NCI-H2081 treated with DMSO at 0.1 percent for 48 hours (cell line): ENCODE measurements around the gene AADAC.
"Not testable (repeated sequence)": the region's sequence is repeated elsewhere in the genome, so short reads cannot be mapped to it uniquely, and the experiment has no call there.

Source experiments
- DNase-seq: peaks from one replicate; lab custom pipeline; 2025; lab: John Stamatoyannopoulos, UW

AADAC gene

DNA sequence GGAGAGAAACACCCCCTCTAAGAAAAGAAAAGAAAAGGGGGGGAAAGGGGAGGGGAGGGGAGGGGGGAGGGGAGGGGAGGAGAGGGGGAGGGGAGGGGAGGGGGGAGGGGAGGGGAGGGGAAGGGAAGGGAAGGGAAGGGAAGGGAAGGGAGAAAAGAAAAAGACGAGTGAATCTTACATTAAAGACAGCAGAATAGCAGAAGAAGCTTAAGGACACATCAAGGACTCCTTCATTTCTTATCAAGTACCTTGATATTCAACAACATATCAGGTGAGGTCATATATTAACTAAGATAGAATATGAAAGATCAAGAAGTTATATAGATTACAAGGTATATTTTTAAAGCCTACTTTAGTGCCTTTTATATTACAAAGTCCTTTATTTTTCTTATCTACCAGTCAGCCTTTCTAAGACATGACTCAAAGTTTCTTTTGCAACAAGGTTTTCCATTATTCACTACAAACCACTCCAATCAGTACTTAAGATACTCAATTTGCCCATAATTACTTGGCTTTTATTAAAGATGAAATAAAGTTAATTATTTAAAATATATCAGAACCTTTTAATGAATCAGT lies 17.7 kb upstream of the AADAC start:
- no peak for DNase-seq

DNA sequence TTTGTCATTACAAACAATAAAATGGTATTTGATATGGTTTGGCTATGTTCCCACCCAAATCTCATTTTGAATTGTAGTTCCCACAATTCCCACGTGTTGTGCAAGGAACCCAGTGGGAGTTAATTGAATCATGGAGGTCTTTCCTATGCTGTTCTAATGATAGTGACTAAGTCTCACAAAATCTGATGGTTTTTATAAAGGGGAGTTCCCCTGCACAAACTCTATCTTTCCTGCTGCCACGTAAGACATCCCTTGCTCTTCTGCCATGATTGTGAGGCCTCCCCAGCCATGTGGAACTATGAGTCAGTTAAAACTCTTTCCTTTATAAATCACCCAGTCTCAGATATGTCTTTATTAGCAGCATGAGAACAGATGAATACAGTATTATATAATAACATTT lies 15.4 kb upstream of the AADAC start:
- no peak for DNase-seq

DNA sequence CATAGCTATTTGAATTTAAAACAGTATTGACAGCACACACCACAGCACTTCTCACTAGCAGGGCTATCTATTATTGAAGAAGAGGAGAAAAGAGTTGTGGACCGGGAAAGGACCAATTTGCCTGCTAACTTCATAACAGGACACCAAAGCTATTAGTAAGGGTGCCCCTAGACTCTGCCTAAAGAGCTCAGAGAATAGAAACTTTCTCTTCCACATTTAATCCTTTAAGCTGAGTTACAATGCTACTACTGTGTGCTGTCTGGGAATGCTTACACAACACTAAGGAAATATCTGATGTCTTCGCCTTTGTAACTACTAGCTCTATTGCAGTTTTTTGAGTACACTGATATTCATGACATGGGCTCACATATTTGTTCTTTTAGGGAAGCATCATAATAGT lies 13.5 kb upstream of the AADAC start:
- no peak for DNase-seq

DNA sequence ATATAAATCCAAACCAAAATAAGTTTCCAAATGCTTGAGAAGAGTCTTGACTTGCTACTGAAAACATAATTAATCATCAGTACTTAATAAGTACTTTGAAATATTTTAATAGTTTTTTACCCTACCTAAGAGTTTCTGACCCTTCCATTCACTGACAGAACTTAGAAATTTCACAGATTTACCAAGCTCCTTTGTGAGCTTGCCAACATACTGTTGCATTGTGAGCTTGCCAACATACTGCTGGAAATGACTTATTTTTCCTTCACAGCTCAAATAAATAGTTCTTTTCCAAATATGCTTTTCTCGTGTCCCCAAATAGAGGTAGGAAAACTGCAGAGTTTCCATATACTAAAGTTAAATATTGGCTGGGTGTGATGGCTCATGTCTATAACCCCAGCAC lies 9.6 kb upstream of the AADAC start:
- no peak for DNase-seq

DNA sequence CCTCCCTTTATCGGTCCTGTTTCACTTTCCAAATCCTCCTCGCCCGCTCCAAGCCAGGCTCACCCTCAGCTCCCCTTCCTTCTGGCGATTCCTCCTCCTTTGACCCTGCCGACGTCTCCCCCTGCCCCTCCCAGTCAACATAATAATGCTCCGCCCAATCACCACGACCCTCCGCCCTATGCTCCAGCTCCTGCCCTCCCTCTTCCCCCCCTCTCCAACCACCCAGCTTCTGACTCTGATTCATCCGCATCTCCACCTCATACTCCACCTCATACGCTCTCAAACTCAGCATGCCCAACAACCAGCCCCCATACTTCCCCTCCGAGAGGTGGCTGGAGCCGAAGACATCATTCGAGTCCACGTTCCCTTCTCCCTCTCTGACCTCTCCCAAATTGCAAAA lies 7.1 kb upstream of the AADAC start:
- no peak for DNase-seq

DNA sequence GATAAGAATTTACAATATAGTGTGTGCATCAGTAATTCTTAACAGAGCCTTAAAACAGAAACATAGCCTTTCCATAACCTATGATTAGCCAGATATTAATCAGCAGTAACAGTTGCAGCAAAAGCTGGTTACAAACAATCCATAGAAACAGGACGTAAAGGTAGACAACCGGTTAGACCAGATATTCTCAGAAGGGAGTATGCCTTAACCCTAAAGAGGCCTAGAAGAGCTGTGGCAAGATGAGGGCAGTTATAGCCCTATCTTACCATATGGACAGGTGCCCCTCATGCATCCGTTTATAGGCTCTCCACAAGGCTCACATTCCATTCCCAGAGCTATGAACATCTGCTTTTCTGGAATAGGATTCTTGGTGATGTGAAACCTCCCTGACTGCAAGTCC lies 5.0 kb upstream of the AADAC start:
- not testable (repeated sequence) for DNase-seq

DNA sequence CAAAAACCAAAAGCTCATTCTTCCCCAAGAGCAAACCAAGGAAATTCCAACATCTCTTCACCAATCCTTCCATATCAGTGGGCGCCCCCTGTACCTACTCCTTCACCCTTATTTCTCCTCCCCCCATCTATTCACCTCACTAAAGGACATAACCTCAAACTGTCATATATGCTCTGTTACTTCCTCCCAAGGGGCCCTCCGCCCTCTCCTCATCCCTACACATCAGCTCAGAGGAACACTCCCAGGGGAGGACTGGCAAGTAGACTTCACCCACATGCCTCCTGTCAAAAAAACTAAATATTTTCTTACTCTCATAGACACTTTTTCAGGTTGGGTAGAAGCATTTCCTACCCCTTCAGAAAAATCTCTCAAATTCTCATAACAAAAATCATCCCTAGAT lies 2.4 kb upstream of the AADAC start:
- no peak for DNase-seq

DNA sequence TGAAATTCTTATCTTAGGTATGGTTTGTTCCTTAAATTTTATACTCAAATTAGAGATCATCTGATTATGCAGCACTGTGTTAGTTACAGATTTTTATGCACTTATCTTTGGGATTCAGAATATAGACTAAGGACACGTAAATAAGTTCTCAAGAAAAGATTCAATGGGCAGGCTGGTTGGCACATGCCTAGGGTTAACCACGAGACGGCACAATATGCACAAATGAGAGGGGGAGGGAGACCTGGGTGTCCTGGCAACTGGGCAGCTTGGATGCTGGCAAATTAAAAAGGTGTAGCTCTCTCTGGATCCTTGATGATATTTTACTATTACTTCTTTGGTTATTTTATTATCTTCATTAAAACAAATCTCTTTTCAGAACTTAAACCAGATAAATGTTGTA lies 672 bp downstream of the AADAC start:
- DNase-seq, result no peak

DNA sequence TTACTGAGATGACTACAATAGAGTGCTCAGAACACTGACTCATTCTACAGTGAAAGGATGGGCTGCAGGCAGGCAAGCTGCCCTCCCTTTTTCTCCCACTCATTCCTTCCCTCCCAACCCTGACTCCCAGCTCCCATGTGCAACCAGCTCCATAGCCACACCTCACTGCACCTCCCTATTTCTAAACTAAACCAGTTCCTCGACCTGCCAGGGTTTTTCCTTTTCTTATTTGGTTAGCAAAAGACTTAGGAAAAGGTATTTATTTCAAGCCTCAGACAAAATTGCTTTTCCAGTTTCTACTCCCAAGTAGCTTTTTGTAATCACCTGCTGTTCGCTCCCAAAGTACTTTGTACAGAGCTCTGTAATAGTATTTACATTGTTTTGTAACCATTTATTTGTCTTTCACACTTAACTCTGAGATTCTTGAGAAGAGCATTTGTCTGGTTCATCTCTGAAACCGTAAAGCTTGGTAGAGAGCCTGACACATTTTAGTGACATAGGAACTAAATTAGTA lies 2.2 kb downstream of the AADAC start:
- DNase-seq, result no peak

DNA sequence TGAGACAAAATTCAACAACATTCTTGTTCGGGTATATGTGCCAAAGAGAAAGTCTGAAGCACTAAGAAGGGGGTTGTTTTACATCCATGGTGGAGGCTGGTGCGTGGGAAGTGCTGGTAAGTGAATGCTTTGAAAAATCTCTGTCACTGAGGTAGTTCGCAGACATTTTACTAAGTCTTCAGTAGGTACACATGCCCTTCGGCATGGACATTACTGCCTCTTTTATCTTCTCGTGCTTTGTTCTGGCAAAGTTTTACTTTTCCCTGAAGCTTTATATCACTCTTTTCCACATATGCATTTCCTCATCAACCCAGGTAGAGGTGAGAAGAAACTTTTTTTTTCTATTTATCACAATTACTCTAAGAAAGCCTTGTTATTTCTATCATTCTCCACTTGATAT lies 3.6 kb downstream of the AADAC start:
- no peak for DNase-seq

DNA sequence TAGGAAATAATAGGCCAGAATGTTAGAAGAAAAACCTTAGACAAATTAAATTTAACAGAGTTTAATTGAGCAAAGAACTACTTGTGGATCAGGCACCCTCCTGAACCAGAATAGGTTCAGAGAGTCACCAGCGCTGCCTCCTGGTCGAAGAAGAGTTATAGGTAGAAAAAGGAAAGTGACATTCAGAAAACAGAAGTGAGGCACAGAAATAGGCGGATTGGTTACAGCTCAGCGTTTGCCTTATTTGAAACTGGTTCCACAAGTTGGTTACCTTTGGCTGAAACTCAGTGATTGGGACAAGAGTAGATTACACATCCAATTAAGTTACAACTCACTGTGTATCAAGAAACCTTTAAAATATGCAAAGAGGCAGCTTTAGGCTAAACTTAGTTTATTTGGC lies 4.4 kb downstream of the AADAC start:
- no peak for DNase-seq

DNA sequence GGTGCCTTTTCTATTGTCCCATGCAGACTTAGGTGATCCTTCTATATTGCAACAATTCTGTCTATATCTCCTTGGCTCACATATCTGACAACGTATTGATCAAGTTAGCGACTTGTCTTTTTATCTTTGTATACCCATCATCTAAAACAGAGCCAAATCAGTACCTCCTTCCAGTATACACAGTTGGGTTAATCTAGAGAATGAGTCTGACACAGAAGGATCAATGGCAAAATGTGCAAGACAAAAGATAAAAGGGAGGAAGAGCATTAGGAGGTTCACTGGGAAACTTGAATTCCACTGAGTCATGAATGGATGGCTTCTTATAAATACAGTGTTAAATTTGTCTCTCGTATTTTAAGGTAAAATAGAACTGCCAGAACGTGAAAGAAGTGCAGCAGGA lies 6.0 kb downstream of the AADAC start:
- no peak for DNase-seq

DNA sequence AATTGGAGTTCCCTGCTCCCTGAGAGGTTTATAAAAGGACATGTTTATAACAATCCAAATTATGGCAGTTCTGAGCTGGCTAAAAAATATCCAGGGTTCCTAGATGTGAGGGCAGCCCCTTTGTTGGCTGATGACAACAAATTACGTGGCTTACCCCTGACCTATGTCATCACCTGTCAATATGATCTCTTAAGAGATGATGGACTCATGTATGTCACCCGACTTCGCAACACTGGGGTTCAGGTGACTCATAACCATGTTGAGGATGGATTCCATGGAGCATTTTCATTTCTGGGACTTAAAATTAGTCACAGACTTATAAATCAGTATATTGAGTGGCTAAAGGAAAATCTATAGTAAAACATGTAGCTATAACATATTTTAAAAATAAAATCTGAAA lies 13.9 kb downstream of the AADAC start:
- DNase-seq, result no peak

DNA sequence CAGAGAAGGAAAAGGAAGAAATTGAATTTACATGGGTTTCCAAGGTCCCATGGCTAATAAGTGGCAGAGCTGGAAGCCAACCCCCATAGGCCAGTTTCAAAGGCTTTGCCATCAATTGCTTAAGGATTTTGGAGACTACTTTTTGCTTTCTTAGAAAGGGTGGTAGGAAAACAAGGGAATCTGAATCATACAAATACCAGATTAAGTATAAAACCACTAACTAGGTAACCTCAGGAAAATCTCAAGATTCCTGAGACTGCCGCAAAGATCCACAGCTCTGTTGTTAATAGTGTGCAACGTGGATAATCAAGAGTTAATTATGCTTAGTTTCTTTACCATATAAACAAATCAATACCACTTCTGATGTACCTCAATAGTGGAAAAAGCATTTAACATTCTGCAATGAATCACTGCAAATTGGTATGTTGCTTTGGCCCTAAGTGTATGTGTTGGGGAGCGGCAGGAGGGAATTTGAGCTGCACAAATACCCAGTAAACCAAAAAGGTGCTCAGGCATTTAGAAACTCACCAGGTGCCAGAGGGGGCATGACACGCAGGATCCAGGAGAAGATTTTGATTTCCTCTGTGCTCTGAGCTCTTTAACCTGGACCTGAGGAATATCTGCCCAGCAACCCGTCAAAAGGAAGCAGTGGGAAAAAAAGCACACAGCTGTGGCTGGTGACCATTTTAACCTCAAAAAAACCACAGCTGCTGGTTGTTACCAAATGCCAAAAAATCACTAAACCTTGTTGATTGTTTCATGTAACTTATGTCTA lies 22.0 kb downstream of the AADAC start:
- DNase-seq, result no peak

DNA sequence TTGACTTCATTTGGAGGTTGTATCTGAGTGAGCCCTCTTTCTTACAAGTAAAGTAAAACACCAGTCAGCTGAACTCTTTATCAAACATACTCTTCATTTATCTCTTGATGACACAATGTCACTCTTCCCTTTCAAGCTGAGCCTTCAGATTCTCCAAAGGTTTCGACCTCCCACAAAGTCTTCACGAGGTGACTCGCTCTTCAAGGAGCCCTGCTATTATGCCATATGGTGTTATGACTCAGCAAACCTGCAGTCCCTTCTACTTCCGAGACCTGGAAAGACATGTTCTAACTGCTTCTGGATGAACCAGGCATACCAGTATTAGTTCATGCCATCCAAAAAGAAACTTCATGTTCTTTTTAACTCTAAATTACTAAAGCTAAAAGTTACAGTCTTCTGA lies 23.1 kb downstream of the AADAC start:
- no peak for DNase-seq

DNA sequence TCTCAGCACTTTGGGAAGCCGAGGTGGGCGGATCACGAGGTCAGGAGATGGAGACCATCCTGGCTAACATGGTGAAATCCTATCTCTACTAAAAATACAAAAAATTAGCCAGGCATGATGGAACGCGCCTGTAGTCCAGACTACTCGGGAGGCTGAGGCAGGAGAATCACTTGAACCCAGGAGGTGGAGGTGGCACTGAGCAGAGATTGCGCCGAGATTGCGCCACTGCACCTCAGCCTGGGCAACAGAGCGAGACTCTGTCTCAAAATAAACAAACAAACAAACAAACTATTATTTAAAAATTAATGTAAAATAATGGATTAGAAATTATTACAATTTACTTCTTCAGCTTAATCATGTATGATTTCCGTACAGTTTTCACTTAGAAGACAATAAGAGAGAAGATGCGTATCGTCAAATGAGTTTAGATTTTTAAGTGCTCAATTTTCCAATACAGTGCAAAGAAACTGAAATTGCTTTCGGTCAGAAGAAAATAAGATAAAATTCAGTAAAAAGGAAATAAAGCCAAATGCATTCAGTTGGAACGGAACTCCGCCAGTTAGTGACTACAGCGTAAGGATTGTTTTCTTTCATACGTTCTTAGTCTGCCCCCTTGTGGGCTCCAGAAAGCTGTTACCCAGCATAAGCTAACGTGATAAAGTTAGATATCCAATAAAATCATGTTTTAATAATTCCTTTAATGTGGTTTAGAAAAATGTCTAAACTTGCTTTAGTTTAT lies 24.8 kb downstream of the AADAC start:
- peak; percentile 34 for DNase-seq

DNA sequence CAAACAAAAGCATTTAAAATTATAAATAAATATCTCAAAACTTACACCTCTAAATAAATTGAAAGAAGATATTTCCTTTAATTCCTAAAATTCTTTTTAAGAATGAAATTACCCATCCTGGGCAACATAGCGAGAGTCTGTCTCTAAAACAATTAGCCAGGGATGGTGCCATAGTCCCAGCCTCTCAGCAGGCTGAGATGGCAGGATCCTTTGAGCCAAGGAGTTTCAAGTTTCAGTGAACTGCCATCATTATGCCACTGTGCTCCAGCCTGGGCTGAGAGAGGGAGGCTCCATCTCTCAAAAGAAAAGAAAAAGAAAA lies 25.4 kb downstream of the AADAC start:
- DNase-seq, result no peak

DNA sequence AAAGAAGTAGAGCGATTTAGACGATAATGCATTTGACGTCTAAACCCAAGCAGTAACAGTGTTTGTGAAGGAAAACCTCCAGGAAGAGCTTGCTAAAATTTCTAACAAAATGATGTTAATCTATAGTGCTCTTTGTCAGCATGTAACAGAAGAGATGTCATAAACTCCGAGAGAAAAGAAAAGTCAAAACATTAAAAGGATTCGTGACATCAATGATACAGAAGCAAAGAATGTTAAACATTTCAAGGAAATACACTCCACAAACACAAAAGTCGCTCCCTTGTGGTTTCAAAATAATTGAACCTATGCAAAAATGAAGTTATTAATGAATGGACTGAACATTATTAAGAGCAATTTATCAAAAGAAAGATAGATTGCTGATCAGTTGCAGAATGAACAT lies 27.9 kb downstream of the AADAC start:
- no peak for DNase-seq

DNA sequence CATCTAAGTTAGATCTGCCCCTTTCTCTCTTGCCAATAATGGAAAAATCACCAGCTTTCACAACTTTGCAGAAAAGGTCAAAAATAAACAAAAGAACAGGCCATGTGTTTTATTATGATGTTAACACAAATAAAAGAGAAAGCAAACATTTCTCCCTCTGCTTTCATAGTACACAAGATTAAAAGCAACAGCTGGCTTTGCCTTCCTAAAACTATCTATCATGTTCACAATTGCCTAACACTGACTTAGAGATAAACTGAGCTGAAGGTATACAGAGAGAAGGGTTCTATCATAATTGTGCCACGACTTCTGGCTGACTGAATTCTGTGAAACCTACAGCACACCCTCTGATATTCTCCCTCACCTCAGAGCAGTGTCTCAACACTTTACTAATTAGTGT lies 29.4 kb downstream of the AADAC start:
- peak; percentile 85 for DNase-seq

DNA sequence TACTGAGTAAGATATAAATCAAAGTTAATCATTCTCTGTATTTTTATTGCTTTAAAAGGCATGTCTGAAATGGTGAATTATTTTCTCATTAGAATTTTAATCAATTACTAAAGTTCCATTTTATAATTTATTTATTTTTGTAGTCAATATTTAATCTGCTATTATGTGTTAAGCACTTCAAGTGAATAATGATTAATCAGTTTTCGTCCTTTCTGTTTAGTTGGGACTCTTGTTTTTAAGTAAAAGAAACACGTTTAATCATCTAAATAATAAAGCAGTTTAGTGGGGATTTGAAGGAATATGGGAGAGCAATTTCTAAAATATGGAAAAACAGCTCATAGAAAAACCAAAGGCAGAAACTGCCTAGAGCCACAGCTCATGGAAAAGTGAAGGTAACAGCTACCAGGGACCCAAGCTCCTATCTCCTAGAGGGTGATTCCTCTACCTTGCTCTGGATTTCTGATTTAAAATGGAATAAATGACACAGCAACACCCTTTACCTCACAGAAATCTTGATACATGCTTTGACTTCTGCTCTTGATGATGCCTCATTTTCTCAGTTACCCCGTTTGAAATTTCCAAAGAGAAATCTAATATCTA lies 31.5 kb downstream of the AADAC start:
- no peak for DNase-seq

DNA sequence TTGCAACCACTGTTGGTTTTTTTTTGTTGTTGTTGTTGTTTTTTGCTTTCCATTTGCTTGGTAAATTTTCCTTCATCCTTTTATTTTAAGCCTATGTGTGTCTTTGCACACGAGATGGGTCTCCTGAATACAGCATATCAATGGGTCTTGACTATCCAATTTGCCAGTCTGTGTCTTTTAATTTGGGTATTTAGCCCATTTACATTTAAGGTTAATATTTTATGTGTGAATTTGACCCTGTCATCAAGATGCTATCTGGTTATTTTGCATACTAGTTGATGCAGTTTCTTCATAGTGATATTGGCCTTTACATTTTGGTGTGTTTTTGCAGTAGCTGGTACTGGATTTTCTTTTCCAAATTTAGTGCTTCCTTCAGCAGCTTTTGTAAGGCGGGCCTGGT lies 36.1 kb downstream of the AADAC start:
- DNase-seq, result not testable (repeated sequence)

DNA sequence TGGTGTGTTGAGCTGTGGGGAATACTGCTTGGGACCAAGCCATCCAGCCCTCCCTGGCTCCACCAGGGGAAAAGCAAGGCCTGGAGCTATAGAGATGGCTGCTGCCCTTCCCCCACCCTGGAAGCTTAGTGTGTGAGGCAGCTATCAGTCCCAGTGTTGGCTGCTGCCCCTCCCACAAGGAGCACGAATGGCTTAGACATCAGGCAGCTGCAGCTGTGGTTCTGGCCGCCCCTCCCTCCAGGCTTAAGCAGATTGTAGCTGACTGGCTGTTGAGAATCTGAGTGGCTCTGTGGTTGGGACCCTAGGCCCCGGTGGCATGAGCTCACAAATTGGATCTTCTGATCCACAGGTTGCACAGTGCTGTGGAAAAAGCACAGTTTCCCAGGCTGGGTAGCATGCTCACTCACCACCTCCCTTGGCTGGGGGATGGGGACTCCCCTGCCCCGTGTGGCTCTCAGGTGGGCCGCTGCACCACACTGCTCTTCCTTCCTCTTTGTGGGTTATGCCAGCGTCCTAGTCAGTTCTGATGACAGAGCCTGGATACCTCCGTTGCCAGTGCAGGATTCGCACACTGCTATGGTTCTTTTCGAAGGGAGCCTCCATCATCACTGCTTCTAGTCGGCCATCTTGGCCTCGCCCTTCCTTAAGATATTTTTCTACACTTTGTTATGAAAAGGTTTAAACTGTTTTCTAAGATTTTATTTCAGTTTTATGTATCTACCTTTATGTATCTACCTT lies 38.3 kb downstream of the AADAC start:
- no peak for DNase-seq
